ENCODE data around the gene UTP14C.
A peak's percentile ranks its signal among the peaks of the same experiment; 100 is the strongest.
"Not testable (repeated sequence)": the region's sequence is repeated elsewhere in the genome, so short reads cannot be mapped to it uniquely, and the experiment has no call there.

Gene UTP14C

DNA sequence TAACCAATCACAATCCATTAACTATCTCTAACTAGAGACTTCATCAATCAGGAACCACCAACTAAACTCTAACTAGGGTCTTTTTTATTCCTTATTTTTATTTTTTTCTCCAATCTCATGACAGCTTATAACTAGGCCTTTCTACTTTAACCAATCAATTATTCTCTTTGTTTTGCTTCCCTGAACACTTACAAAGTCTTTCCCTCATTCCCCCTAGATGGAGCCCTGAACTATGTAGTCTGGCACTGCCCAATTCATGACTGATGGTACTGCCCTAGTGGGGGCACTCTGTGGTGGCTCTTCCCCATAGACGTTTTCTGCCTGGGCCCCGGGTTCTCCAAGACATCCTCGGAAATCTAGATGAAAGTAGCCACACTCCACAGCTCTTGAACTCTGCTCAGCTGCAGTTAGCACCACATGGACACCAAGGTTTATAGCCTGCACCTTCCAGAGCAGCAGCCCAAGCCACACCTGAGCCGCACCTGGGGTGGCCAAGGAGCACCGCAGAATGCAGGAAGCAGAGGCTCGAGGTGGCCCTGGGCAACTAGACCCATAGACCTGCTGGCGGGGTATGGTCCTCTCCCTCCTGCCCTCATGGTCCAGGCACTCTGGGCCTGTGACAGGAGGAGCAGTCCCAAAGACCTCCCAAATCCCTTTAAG, 19.9 kb upstream of the UTP14C start:
- no peak for DNase-seq

DNA sequence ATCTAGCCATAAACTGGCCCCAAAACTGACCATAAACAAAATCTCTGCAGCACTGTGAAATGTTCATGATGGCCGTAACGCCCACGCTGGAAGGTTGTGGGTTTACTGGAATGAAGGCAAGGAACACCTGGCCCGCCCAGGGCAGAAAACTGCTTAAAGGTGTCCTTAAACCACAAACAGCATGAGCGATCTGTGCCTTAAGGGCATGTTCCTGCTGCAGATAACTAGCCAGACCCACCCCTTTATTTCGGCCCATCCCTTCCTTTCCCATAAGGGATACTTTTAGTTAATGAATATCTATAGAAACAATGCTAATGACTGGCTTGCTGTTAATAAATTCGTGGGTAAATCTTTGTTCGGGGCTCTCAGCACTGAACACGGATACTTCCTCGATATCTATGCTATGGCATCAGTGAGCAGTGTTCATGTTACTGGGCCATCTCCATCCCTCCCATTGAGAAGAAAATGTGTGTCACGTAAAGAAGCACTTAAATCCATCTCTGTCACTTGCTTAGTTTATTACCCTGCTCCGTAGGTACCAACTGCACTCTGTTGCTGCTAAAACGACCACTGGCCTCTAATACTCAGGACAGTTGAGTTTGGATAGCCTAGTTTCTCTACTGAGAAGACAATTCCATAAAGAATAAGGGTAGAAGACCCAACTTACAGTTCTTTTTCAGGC, 18.5 kb upstream of the UTP14C start:
- no peak for DNase-seq

DNA sequence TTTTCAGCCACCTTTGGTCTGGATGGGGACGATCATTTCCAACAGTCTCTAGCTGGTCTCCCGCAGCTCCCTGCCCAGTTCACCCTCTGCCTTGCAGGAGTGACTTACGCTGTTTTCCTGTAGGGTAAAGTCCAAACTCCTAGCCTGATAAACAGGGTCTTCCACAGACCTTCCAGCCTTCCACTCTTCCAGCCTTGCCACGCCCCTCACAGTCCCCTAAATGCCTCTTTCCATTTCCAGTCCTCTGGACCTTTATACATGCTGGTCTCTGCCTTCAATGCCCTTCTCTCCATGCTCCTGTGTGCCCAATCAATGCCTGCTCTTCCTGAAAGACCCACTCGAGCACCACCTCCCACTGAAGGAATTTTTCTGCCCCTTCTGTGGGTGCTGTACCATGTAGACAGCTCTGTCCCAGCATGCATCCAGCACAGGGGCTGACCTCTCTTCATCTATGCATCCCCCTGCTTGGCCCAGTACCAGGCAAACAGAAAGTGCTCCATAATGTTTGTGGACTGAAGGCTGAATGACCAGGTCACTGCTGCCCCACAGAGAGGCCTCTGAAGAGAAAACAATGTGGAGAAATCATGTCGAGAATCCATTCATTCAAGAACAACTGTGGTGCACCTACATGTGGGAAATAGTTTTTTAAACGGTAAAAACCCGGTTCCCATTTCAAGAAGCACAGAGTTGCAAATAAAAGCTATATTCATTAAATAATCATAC, 17.8 kb upstream of the UTP14C start:
- no peak for DNase-seq

DNA sequence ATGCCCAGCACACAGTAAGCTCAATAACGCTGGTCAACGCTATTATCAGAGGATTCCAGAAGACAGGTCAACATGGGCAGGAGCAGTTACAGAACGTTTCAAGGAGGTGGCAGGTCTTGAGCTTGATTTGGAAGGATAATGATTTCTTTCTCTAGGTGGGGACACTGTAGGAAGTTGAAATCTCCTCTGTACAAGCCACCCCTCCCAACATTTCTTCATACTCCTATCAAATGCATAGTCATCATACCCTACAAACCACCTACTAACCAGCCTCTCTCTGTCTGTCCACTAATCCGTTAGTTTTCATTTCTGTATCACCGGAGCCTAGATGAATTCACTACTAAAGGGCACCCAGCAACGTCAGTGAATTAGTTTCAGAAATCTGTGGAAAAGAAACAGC, 14.5 kb upstream of the UTP14C start:
- no peak for DNase-seq

DNA sequence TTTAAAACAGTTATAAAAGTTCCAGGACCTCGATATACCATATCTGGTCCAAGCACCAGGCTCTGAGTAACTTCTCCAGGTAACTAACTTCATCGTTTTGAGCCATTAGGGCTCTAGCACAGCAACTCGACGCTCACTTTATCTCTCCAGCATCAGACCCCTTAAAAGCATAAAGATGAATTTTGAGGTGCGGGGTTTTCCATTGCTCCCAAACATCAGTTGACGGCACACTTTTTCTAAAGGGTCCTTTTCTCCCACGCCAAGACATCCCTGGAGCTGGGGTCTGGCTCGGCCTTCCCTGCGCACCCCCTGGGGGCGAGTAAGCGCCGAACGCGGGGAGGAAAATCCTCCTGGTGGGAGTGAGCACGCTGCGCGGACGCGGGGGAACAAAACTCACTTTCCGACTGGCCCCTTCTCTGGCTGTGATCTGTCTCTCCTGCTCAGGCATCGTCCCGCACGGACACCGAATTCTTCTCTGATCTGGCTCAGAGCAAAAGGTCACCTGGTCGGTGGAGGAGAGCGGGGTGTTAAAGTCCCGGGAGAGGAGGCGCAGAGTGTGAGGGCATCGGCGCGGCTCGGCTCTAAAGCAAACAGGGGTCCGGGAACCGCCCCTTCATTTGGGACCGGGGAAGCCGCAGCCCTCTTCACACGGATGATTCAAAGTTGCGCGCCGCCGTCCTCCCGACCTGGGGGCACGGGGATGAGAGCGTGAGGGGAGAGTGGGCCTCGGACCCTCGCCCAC, 13.4 kb upstream of the UTP14C start, which contains the start of gene ATP7B:
Gene ATP7B (minus strand): TSS at position 561 of the 742 bp plus-strand sequence. CDS start 113 bp downstream, at position 448.
- peak; percentile 56 for DNase-seq

DNA sequence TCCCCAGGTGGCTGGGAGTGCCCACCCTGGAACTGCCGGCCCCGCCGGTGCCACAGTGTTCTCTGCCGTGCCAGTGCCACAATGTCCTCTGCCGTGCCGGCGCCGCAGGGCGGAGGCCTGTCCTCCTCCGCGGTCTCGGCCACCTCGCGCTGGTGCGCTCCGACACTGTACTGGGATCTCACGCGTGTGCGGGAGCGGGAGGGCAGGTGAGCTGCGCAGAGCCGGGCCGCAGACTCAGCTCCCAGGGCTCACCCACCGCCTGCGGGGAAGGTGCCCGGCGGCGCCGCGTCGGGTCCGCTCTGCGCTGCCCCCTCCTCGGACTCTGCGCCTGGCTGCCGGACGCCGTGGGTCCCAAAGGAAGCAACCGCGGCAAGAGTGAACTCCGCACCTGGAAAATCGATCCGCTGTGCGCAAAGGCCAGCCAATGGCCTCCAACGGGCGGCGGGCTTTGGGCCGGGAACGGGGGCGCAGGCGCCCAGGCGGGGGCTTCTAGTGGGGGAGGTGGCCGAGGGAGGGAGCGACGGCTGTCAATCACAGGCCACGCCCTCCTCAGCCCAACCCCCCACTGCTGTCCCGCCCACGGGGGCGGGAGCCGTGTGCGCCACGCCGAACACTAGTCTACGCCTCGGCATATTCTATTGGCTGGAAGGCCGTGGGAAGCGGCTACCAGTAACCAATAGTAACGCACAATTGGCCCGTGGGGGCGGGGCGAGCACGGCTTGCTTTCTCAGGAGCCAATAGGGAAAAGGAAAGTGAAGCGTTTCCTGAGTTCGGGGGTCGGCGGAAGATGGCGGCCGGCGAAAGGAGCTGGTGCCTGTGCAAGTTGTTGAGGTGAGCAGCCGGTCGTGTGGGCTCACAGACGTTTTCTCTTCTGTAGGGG, 12.6 kb upstream of the UTP14C start, which contains the start of gene ALG11:
Gene ALG11 (plus strand): TSS at position 767 of the 880 bp plus-strand sequence. CDS start 21 bp downstream, at position 788.
- DNase-seq = peak; percentile 100

DNA sequence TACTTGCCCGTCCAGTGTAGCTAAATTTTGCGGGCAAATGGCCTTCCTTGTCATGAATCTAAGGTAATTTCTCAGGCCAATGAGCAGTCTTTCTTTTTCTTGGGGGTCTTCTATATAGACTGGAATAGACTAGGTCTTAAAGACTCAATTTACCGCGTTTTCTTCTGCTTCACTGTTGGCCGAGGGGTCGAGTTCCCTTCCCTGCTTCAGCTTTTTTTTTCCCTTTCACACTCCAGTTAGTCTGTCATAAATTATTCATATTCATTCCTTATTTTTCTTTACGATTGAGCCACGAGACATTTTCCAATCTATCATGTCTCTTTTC, 12.0 kb upstream of the UTP14C start:
- DNase-seq = no peak

DNA sequence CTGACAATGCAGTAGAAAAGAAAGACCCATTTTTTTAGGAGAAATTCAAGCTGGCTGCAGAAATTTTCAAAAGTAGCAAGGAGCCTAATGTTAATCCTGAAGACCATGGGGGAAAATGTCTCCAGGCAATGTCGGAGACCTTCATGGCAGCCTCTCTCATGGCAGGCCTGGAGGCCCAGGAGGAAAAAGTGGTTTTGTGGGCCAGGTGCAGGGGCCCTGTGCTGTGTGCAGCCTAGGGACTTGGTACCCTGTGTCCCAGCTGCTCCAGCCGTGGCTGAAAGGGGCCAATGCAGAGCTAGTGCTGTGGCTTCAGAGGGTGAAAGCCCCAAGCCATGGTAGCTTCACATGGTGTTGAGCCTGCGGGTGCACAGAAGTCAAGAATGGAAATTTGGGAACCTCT, 8.2 kb upstream of the UTP14C start:
- no peak for DNase-seq

DNA sequence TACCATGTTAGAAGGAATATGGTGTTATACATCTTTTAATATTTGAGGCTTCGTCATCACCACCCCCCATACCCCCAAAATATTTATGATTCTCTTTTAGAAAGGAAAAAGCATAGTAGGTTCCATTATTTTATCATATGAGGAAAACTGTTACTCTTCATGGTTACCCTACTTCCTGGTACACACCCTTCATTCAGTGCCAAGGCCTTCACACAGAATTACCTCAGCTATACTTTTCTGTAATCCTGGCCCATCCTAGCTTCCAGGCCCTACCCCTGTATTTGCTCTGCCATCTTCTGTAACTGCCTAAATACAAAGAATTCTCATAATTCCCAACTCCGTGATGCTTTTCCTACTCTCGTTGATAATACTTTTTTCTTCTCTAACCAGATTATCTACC, 4.3 kb upstream of the UTP14C start:
- no peak for DNase-seq

DNA sequence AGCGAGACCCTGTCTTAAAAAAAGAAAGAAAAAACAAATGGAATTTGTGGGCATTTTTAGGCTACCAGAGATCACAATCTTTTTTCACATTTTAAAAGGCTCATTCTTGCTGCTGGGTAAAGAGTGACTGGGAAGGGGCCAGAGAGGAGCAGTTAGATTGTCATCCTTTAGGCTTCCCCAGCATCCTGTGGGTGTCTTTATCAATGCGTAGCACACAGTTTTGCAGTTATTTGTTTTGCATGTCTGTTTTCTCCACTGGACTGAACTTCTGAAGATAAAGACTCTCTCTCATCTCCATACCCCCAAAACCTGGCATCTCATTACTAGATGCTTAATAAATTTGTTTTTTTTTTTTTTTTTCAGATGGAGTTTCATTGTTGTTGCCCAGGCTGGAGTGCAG, 2.1 kb upstream of the UTP14C start:
- no peak for DNase-seq

DNA sequence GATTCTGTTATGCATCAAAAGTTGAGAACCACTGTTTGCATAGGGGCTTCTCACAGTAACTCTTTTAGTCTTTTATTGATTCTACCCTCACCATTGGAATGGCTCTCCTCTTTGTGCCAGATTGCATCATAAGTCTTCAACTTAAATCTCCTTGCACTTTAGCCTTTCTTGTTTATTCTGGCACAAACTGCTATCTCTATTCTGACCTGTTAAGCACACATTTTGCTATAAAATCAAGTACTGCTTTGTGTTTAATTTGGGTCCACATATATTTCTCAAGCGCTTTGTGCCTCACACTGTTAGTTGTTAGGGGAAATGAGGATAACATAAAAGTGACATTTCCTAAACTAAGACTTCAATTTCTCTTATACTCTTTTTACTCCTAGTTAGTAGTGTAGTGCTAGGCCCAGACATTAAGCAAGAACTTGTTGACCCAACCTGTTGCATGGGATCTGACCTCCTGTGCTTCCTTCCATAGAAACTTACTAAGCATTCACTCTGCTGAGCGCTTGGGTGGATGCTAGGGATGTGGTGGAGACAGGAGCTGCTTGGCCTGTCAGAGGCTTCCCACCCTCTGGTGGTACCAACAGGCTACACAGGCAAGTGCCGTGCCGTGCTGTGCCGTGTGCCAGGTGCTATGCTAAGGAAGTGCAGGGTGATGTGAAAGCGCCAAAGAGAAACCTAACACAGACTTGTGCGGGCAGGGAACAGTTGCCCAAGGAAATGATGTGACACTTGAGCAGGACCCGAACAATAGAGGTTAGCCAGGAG, 1.2 kb downstream of the UTP14C start:
- no peak for DNase-seq

DNA sequence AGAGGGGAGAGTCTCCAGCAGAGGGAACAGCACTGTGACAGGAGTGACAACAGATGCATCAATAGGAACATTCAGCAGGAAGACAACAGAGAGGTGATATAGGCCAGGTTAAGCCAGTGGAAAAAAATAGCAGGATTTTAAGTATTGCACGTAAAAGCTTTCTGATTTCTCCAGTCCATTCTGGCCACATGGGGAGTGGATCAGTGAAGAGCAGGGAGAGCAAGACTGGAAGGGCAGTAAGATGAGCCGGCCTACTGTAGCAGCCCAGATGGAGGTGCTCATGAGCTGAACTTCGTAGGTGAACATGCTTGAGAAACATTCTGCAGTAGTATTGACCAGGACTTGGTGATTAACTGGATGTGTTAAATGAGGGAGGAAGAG, 1.7 kb downstream of the UTP14C start:
- no peak for DNase-seq

DNA sequence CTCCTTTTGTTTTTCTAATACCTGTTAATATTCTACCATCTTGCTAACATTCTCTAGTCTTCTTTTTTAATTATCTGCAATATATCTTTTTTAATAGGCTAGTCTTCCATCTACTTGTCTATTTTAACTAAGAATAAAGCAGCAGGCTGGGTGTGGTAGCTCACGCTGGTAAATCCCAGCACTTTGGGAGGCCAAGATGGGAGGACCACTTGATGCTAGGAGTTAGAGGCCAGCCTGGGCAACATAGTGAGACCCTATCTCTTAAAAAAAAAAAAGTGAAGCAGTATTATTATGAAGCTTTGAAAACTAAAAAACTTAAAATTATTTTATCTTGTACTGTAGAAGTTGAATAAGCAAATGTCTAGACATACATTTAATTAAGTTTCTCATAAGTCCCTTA, 3.3 kb downstream of the UTP14C start:
- DNase-seq = no peak

DNA sequence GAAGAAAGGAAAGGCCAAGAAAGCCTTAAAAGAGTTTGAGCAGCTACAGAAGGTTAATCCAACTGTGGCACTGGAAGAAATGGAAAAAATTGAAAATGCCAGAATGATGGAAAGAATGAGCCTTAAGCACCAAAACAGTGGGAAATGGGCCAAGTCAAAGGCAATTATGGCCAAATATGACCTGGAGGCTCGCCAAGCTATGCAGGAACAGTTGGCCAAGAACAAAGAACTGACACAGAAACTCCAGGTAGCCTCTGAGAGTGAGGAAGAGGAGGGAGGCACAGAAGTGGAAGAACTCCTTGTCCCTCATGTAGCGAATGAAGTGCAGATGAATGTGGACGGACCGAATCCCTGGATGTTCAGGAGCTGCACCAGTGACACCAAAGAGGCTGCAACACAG, 5.1 kb downstream of the UTP14C start:
- DNase-seq = no peak

DNA sequence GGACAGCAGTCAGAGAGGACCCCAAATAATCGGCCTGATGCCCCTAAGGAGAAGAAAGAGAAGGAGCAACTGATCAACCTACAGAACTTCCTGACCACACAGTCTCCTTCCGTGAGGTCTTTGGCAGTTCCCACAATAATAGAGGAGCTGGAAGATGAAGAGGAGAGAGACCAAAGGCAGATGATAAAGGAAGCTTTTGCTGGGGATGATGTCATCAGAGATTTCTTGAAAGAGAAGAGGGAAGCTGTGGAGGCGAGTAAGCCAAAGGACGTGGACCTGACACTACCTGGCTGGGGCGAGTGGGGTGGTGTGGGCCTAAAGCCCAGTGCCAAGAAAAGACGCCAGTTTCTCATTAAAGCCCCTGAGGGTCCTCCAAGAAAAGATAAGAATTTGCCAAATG, 5.9 kb downstream of the UTP14C start:
- DNase-seq = not testable (repeated sequence)

DNA sequence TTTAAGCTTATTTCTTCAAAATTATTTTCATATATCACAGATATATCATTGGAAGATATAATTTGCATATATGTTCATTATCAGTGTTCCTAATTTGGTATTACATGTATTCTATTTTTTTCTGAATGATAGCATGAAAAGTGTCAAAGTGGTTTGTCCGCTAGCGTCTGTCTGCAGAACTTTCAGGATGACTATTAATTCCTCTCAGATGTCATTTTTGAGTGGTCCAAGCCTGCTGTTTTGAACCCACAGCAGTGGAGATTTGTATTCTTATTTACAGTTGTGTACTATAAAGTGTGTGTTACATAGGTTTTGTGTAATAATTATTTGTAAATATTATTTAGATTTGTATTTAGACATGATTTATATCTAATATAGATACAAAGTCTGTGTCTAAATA, 8.5 kb downstream of the UTP14C start:
- DNase-seq = no peak

DNA sequence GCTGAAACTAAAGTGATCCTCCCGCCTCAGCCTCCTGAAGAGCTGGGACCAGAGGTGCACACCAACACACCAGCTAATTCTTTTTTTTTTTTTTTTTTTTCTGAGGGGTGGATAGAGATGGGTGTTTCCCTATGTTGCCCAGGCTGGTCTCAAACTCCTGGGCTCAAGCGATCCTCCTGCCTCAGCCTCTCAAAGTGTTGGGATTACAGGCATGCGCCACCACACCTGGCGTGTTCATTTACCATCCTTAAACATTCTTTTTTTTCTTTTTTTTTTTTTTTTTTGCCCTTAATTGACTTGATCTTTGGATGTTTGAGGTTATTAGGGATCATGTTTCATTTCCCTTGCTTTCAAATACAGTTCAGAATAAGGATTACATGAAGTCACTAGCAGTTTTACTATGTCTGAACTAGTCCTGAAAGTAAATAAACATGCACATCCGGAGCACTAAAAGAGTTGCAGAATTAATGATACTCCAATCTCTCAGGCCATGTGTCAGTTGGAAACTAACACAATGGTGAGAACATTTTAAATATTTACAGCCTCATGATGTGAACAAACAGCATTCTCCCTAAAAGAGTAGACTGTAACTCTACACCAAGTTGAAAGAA, 10.2 kb downstream of the UTP14C start:
- DNase-seq = no peak

DNA sequence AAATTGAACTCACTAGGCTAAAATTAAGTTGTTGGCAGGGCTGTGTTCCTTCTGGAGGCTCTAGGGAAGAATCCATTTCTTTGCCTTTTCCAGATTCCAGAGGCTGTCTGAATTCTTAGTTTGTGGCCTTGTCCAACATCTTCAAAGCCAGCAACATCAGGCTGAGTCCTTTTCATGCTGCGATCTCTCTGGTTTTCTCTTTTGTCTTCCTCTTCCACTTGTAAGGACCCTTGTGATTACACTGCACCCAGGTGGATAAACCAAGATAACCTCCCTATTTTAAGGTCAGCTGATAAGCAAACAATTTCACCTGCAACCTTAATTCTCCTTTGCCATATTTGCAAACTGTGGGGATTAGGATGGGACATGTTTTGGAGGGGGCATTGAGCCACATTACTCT, 11.5 kb downstream of the UTP14C start:
- no peak for DNase-seq

DNA sequence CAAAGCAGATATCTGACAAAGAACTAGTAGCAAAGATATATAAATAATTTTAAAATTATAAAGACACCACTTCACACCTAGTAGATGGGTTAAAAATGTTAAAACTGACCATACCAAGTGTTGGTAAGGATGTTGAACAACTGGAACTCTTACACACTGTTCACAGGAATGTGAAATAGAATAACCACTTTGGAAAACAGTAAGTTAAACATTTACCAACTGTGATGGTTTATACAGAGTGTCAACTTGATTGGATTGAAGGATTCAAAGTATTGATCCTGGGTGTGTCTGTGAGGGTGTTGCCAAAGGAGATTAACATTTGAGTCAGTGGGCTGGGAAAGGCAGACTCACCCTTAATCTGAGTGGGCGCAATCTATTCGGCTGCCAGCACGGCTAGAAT, 19.2 kb downstream of the UTP14C start:
- DNase-seq = no peak

DNA sequence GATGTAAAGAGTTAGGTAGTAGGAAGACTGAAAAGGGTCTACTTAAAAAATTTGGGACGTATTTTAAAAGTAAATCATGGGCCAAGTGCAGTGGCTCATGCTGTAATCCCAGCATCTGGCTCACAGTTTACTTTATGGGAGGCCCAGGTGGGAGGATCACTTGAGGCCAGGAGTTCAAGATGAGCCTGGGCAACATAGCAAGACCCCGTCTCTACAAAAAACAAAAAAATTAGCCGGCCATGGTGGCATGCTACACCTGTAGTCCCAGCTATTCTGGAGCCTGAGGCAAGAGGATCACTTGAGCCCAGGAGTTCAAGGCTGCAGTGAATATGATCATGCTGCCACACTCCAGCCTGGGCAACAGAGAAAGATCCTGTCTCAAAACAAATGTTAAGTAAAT, 23.0 kb downstream of the UTP14C start:
- no peak for DNase-seq

DNA sequence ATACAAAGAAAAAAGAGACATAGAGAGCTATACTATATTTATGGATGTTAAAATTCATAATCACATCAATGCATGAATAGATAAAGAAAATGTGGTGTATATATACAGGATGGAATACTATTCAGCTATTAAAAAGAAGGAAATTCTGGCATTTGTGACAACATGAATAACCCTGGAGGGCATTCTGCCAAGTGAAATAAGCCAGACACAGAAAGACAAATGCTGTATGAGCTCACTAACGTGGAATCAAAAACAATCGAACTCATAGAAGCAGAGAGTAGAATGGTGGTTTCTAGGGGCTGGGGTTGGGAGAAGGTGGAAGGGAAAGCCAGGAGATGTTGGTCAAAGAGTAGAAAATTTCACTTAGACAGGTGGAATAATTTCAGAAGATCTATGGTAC, 24.0 kb downstream of the UTP14C start:
- no peak for DNase-seq
